DOHH2 (cell line): Measurements from ENCODE around the gene SCFD2.
"Not testable (repeated sequence)": the region's sequence is repeated elsewhere in the genome, so short reads cannot be mapped to it uniquely, and the experiment has no call there.

ENCODE experiments used
- EZH2phosphoT487 ChIP-seq: fragments of 200-600 bp; sonication (generic); IDR thresholded peaks from 2 replicates; pipeline ENCODE4 v1.6.1; 2017; ENCODE audit warnings: borderline replicate concordance, mild to moderate bottlenecking, antibody characterized with exemption, low read length, moderate library complexity, mixed read lengths
- TF ChIP-seq, protein P1 (sequence below): fragments of 200-600 bp; sonication (generic); IDR thresholded peaks from one replicate; pipeline ENCODE4 v1.5.1; 2014; ENCODE audit warnings: antibody characterized with exemption, mild to moderate bottlenecking, low read depth, low read length; ENCODE audit not compliant: poor library complexity, severe bottlenecking

DNA sequence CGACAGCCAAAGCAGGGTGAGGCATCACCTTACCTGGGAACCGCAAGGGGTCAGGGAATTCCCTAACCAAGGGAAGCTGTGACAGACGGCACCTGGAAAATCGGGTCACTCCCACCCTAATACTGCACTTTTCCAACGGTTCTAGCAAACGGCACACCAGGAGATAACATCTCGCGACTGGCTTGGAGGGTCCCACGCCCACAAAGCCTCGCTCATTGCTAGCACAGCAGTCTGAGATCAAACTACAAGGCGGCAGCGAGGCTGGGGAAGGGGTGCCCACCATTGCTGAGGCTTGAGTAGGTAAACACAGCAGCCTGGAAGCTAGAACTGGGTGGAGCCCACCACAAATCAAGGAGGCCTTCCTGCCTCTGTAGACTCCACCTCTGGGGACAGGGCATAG is 25.7 kb downstream of the SCFD2 start:
- not testable (repeated sequence) for TF ChIP-seq EZH2phosphoT487
- TF ChIP-seq, protein P1, sequence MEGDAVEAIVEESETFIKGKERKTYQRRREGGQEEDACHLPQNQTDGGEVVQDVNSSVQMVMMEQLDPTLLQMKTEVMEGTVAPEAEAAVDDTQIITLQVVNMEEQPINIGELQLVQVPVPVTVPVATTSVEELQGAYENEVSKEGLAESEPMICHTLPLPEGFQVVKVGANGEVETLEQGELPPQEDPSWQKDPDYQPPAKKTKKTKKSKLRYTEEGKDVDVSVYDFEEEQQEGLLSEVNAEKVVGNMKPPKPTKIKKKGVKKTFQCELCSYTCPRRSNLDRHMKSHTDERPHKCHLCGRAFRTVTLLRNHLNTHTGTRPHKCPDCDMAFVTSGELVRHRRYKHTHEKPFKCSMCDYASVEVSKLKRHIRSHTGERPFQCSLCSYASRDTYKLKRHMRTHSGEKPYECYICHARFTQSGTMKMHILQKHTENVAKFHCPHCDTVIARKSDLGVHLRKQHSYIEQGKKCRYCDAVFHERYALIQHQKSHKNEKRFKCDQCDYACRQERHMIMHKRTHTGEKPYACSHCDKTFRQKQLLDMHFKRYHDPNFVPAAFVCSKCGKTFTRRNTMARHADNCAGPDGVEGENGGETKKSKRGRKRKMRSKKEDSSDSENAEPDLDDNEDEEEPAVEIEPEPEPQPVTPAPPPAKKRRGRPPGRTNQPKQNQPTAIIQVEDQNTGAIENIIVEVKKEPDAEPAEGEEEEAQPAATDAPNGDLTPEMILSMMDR = not testable (repeated sequence)
